SK-N-MC (cell line): ENCODE results near the gene CHN1.

Experiments
- EZH2 ChIP-seq: fragments of 200-600 bp; sonication (generic); IDR thresholded peaks from one replicate; pipeline ENCODE4 v1.6.1; 2017; ENCODE audit warnings: antibody characterized with exemption
- FOXP2 ChIP-seq: optimal IDR thresholded peaks from 2 replicates; pipeline ENCODE3; 2011; ENCODE audit warnings: mild to moderate bottlenecking, moderate library complexity; ENCODE audit not compliant: insufficient read depth; ENCODE audit errors: extremely low read length, control extremely low read depth
- POLR2AphosphoS5 ChIP-seq: IDR thresholded peaks from 2 replicates; pipeline ENCODE4 v1.6.1; 2012; ENCODE audit warnings: mild to moderate bottlenecking, low read depth, low read length, borderline replicate concordance

GRCh38 chr2:174840436-174840835, 164.7 kb downstream of the CHN1 start:
- TF ChIP-seq POLR2AphosphoS5 (no peak), EZH2 (no peak), FOXP2 (no peak)
